ENCODE data around the gene TCP1. TPM values are rescaled to one million over a fixed set of nuclear protein-coding genes. Genes with fewer than 3 reads are reported as not detected.
"Not testable (repeated sequence)": the region's sequence is repeated elsewhere in the genome, so short reads cannot be mapped to it uniquely, and the experiment has no call there.

TCP1 gene
- total RNA-seq, 2 experiments from 2014 or later, result 203 to 212 TPM

- CTCF ChIA-PET, result interaction anchor here (0.9 to 2.4 kb wide), 5 partner anchors 26 to 66 kb away, joined by 3 to 9 read pairs (median 3); partner anchors contain the start of genes TCP1 and WTAP
- H3K4me1 Mint-ChIP-seq, result peaks cover 39% of the 10 kb centered on the region
- no peaks in the 10 kb centered on the region for H3K27me3 Mint-ChIP-seq
- no peaks in the 10 kb centered on the region for H3K9me3 Mint-ChIP-seq
- DNase-seq, result no peak
- peaks cover 56% of the 10 kb centered on the region for H3K36me3 Mint-ChIP-seq (ENCODE audit: low read depth)
- peak overlapping the region; percentile 96 for H3K27ac Mint-ChIP-seq
- POLR2A ChIA-PET, result interaction anchor here (0.9 to 6.5 kb wide), 14 partner anchors 9 to 702 kb away, joined by 3 to 91 read pairs (median 8); partner anchors contain the start of genes MRPL18, SOD2, TCP1 and WTAP
- peak overlapping the region; percentile 84 for H3K4me3 Mint-ChIP-seq
These were observed 28.8 kb downstream of the TCP1 start for GRCh38 chr6:159760602-159761057.

GRCh38 chr6:159759645-159760044, 29.8 kb downstream of the TCP1 start:
- ChIA-PET POLR2A (interaction anchor here (0.6 to 6.5 kb wide), 6 partner anchors 12 to 1998 kb away, joined by 3 to 91 read pairs (median 10); partner anchors contain the start of genes MRPL18, SOD2, TCP1 and WTAP), CTCF (interaction anchor here (0.7 to 1.1 kb wide), 3 partner anchors 31 to 68 kb away, joined by 3 to 4 read pairs (median 3); no protein-coding TSS in a partner anchor)
- no peaks in the 10 kb centered on the region for H3K27me3 Mint-ChIP-seq
- H3K36me3 Mint-ChIP-seq (ENCODE audit: low read depth), result peaks cover 63% of the 10 kb centered on the region
- no peak for DNase-seq
- peaks cover 37% of the 10 kb centered on the region for H3K4me1 Mint-ChIP-seq
- H3K4me3 Mint-ChIP-seq, result peak overlapping the region; percentile 8
- peak overlapping the region; percentile 46 for H3K27ac Mint-ChIP-seq
- no peaks in the 10 kb centered on the region for H3K9me3 Mint-ChIP-seq

- Mint-ChIP-seq H3K4me1 (peaks cover 32% of the 10 kb centered on the region), H3K27ac (peak overlapping the region; percentile 5), H3K9me3 (no peaks in the 10 kb centered on the region), H3K27me3 (no peaks in the 10 kb centered on the region), H3K4me3 (no peak overlapping the region), H3K36me3 (ENCODE audit: low read depth) (peaks cover 68% of the 10 kb centered on the region)
- DNase-seq, result no peak
- ChIA-PET POLR2A (interaction anchor here (0.7 to 6.3 kb wide), 5 partner anchors 24 to 66 kb away, joined by 3 to 88 read pairs (median 4); partner anchors contain the start of genes MRPL18, SOD2, TCP1 and WTAP), CTCF (interaction anchor here (0.5 to 0.6 kb wide), 2 partner anchors 55 kb away, joined by 4 read pairs; no protein-coding TSS in a partner anchor)
These were observed 31.1 kb downstream of the TCP1 start for GRCh38 chr6:159758031-159759001.

GRCh38 chr6:159756508-159756907, 32.9 kb downstream of the TCP1 start:
- Mint-ChIP-seq H3K27ac (no peak overlapping the region), H3K4me1 (peaks cover 26% of the 10 kb centered on the region), H3K4me3 (no peak overlapping the region), H3K27me3 (no peaks in the 10 kb centered on the region), H3K36me3 (ENCODE audit: low read depth) (peaks cover 74% of the 10 kb centered on the region), H3K9me3 (no peaks in the 10 kb centered on the region)
- ChIA-PET POLR2A (interaction anchor here (0.7 to 1.2 kb wide), 4 partner anchors 24 to 33 kb away, joined by 3 to 4 read pairs (median 3); partner anchors contain the start of gene TCP1), CTCF (no interaction called here)
- no peak for DNase-seq

GRCh38 chr6:159754959-159755914, 34.2 kb downstream of the TCP1 start:
- H3K9me3 Mint-ChIP-seq, result no peaks in the 10 kb centered on the region
- H3K36me3 Mint-ChIP-seq (ENCODE audit: low read depth), result peaks cover 71% of the 10 kb centered on the region
- H3K27me3 Mint-ChIP-seq, result no peaks in the 10 kb centered on the region
- H3K4me1 Mint-ChIP-seq, result peaks cover 16% of the 10 kb centered on the region
- H3K27ac Mint-ChIP-seq, result no peak overlapping the region
- H3K4me3 Mint-ChIP-seq, result no peak overlapping the region
- POLR2A ChIA-PET, result interaction anchor here (1.1 kb wide), 1 partner anchor 29 kb away, joined by 6 read pairs; no protein-coding TSS in a partner anchor
- no peak for DNase-seq
- CTCF ChIA-PET, result interaction anchor here (0.5 kb wide), 1 partner anchor 34 kb away, joined by 3 read pairs; no protein-coding TSS in a partner anchor

- Mint-ChIP-seq H3K9me3 (no peaks in the 10 kb centered on the region), H3K36me3 (ENCODE audit: low read depth) (peaks cover 73% of the 10 kb centered on the region), H3K27ac (no peak overlapping the region), H3K4me1 (peaks cover 11% of the 10 kb centered on the region), H3K4me3 (no peak overlapping the region), H3K27me3 (no peaks in the 10 kb centered on the region)
- DNase-seq, result no peak
- ChIA-PET CTCF (interaction anchor here (0.5 kb wide), 1 partner anchor 33 kb away, joined by 3 read pairs; no protein-coding TSS in a partner anchor), POLR2A (interaction anchor here (1.1 kb wide), 1 partner anchor 28 kb away, joined by 6 read pairs; no protein-coding TSS in a partner anchor)
These were observed 35.0 kb downstream of the TCP1 start for GRCh38 chr6:159754401-159754800.

- CTCF ChIA-PET, result interaction anchor here (1.0 kb wide), 1 partner anchor 35 kb away, joined by 3 read pairs; no protein-coding TSS in a partner anchor
- no peak for DNase-seq
- POLR2A ChIA-PET, result interaction anchor here (2.4 kb wide), 1 partner anchor 8 kb away, joined by 10 read pairs; the partner anchor contains the start of gene ACAT2
- Mint-ChIP-seq H3K4me3 (no peak overlapping the region), H3K27me3 (no peaks in the 10 kb centered on the region), H3K36me3 (ENCODE audit: low read depth) (peaks cover 79% of the 10 kb centered on the region), H3K4me1 (peaks cover 7% of the 10 kb centered on the region), H3K9me3 (no peaks in the 10 kb centered on the region), H3K27ac (no peak overlapping the region)
These were observed 36.1 kb downstream of the TCP1 start for GRCh38 chr6:159753081-159753872.

- Mint-ChIP-seq H3K9me3 (no peaks in the 10 kb centered on the region), H3K27me3 (no peaks in the 10 kb centered on the region), H3K36me3 (ENCODE audit: low read depth) (peaks cover 74% of the 10 kb centered on the region), H3K4me3 (no peak overlapping the region), H3K4me1 (peaks cover 2% of the 10 kb centered on the region), H3K27ac (no peak overlapping the region)
- DNase-seq, result no peak
- ChIA-PET CTCF (interaction anchor here (1.2 kb wide), 1 partner anchor 8 kb away, joined by 4 read pairs; no protein-coding TSS in a partner anchor), POLR2A (interaction anchor here (0.9 to 2.4 kb wide), 2 partner anchors 10 to 20 kb away, joined by 3 to 10 read pairs; partner anchors contain the start of gene ACAT2)
These were observed 38.0 kb downstream of the TCP1 start for GRCh38 chr6:159751448-159751847.

- CTCF ChIA-PET, H3K4me3 Mint-ChIP-seq, H3K4me1 Mint-ChIP-seq, DNase-seq, H3K9me3 Mint-ChIP-seq, H3K27ac Mint-ChIP-seq, H3K27me3 Mint-ChIP-seq: not testable (repeated sequence)
- H3K36me3 Mint-ChIP-seq (ENCODE audit: low read depth), result peaks cover 72% of the 10 kb centered on the region
- POLR2A ChIA-PET, result interaction anchor here (0.6 to 2.6 kb wide), 3 partner anchors 11 to 59 kb away, joined by 3 to 9 read pairs (median 4); partner anchors contain the start of gene ACAT2
These were observed 41.3 kb downstream of the TCP1 start for GRCh38 chr6:159748127-159748526.

GRCh38 chr6:159746759-159747158, 42.6 kb downstream of the TCP1 start:
- CTCF ChIA-PET, result interaction anchor here (1.6 kb wide), 1 partner anchor 15 kb away, joined by 3 read pairs; the partner anchor contains the start of gene ACAT2
- Mint-ChIP-seq H3K27ac (no peak overlapping the region), H3K4me1 (peaks cover 5% of the 10 kb centered on the region), H3K4me3 (no peak overlapping the region), H3K36me3 (ENCODE audit: low read depth) (peaks cover 71% of the 10 kb centered on the region), H3K27me3 (no peaks in the 10 kb centered on the region), H3K9me3 (no peaks in the 10 kb centered on the region)
- DNase-seq, result no peak
- POLR2A ChIA-PET, result interaction anchor here (1.0 to 2.6 kb wide), 5 partner anchors 9 to 43 kb away, joined by 3 to 9 read pairs (median 4); partner anchors contain the start of genes ACAT2, MRPL18 and TCP1

- CTCF ChIA-PET, result no interaction called here
- no peak for DNase-seq
- H3K4me3 Mint-ChIP-seq, result no peak overlapping the region
- peaks cover 76% of the 10 kb centered on the region for H3K36me3 Mint-ChIP-seq (ENCODE audit: low read depth)
- H3K9me3 Mint-ChIP-seq, result no peaks in the 10 kb centered on the region
- no peaks in the 10 kb centered on the region for H3K27me3 Mint-ChIP-seq
- no peak overlapping the region for H3K27ac Mint-ChIP-seq
- peaks cover 7% of the 10 kb centered on the region for H3K4me1 Mint-ChIP-seq
- POLR2A ChIA-PET, result no interaction called here
These were observed 44.3 kb downstream of the TCP1 start for GRCh38 chr6:159745081-159745480.
